Caco-2 (cell line): ENCODE results near the gene LMX1B. TPM values are rescaled to one million over a fixed set of nuclear protein-coding genes. Genes with fewer than 3 reads are reported as not detected.

Experiments used
- BruUV-seq: library from RNA; stranded (reverse); fragments of 400-500 nt; replicated peaks from 2 replicates; lab custom pipeline; 2021; lab: Mats Ljungman, UMichigan
- CTCF ChIA-PET: fragments of 300-600 bp; sonication (Branson Sonifier 250); formaldehyde crosslinking; loops from one replicate; lab custom pipeline; 2022; ENCODE audit warnings: antibody characterized with exemption; lab: Charles Lee
- POLR2A ChIA-PET: fragments of 300-600 bp; sonication (Branson Sonifier 250); formaldehyde crosslinking; loops from one replicate; lab custom pipeline; 2022; ENCODE audit warnings: antibody characterized with exemption; lab: Charles Lee
- DNase-seq, 2 experiments: peaks; one replicate each; pipeline versions ENCODE4 v3.0.0 to v3.0.0-alpha.2; 2020 to 2022
- H3K27me3 ChIP-seq: replicated peaks from 2 replicates; pipeline ENCODE4 v1.6.0; 2011; ENCODE audit warnings: low read length; ENCODE audit not compliant: control insufficient read depth, insufficient read depth
- H3K36me3 ChIP-seq: 2 replicates; pipeline ENCODE4 v1.5.1; 2011; ENCODE audit warnings: low read length; ENCODE audit not compliant: control insufficient read depth, insufficient read depth
- H3K4me1 ChIP-seq: fragments of 250-450 bp; sonication (Bioruptor Pico); 2 replicates; pipeline ENCODE4 v1.5.1; 2020; ENCODE audit warnings: mild to moderate bottlenecking
- H3K4me3 ChIP-seq: 2 replicates; pipeline ENCODE4 v1.5.1; 2011; ENCODE audit warnings: low read depth, mild to moderate bottlenecking, control low read depth, low read length
- H3K9me3 ChIP-seq: fragments of 250-450 bp; sonication (Bioruptor Pico); 2 replicates; pipeline ENCODE4 v1.5.1; 2020; ENCODE audit warnings: mild to moderate bottlenecking, moderate library complexity
- H3K27ac Mint-ChIP-seq: one replicate; pipeline ENCODE4 v1.8.0; 2022; ENCODE audit warnings: mixed read lengths; ENCODE audit not compliant: unreplicated experiment
- H3K27me3 Mint-ChIP-seq: one replicate; pipeline ENCODE4 v1.8.0; 2022; ENCODE audit warnings: mixed read lengths; ENCODE audit not compliant: insufficient read depth, unreplicated experiment
- H3K36me3 Mint-ChIP-seq: one replicate; pipeline ENCODE4 v1.8.0; 2022; ENCODE audit warnings: mild to moderate bottlenecking, mixed read lengths; ENCODE audit not compliant: insufficient read depth, unreplicated experiment
- H3K4me1 Mint-ChIP-seq: one replicate; pipeline ENCODE4 v1.8.0; 2022; ENCODE audit warnings: low read depth, mixed read lengths; ENCODE audit not compliant: unreplicated experiment
- H3K4me3 Mint-ChIP-seq: one replicate; pipeline ENCODE4 v1.8.0; 2022; ENCODE audit warnings: mild to moderate bottlenecking, moderate library complexity, mixed read lengths; ENCODE audit not compliant: unreplicated experiment
- H3K9me3 Mint-ChIP-seq: one replicate; pipeline ENCODE4 v1.8.0; 2022; ENCODE audit warnings: mixed read lengths; ENCODE audit not compliant: unreplicated experiment
- intact Hi-C: fragments of 100-400 bp; cut with micrococcal nuclease; formaldehyde crosslinking; loops from one replicate; pipeline ENCODE4 v1.10.0; 2022; ENCODE audit not compliant: unreplicated experiment
- total RNA-seq: library from RNA; stranded (reverse); gene quantifications from 2 replicates; pipeline ENCODE4 v1.2.3, GENCODE V29; 2022
- TF ChIP-seq, protein P1 (sequence below), 2 experiments: fragments of 200-600 bp in 1 of 2; IDR thresholded peaks; 1 replicate in 1 of 2; 2 replicates in 1 of 2; pipeline versions ENCODE4 v1.5.1 to v1.8.0; 2011 to 2022; ENCODE audit warnings: antibody characterized with exemption in 1 of 2, control low read depth in 1 of 2, inconsistent platforms in 1 of 2, low read depth in 1 of 2, low read length in 1 of 2, mild to moderate bottlenecking in 1 of 2, moderate library complexity in 1 of 2; ENCODE audit not compliant: insufficient read depth in 1 of 2, severe bottlenecking in 1 of 2, unreplicated experiment in 1 of 2

LMX1B gene
- total RNA-seq, 1 experiment from 2014 or later = 17.0 TPM

DNA sequence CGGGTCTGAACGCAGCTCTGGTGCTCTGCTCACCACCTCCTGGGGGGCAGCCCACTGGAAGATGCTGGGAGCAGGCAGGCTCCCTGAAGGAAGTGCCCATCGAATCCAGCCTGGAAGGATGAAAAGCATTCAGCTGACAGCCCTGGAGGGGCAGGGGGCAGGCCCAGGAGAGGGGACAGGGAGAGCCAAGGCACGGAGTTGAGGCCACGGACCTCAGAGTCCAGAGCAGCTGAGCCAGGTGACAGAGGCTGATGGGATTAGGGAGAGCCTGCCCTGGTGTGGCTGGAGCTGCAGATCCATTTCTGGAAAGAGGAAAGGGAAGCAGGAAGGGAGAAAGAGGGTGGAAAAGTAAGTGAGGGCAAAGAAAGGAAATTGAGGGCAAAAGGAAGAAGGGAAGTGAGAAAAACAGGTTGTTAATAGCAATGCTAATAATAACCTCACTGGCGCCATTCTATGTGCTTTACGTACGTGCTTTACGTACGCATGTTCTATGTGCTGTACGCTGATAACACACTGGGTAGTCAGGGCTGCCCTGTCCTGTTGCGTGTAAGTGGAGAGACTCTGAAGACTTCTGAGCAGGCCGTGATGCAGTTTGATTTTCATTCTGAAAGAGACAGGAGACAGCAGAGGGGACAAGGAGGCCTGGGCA, 52.6 kb downstream of the LMX1B start:
- no peaks in the 10 kb centered on the region for H3K27me3 Mint-ChIP-seq
- peaks cover 25% of the 10 kb centered on the region for H3K4me1 ChIP-seq
- intact Hi-C loops = no loop called here
- H3K36me3 Mint-ChIP-seq = no peaks in the 10 kb centered on the region
- CTCF ChIA-PET = no interaction called here
- H3K36me3 ChIP-seq = no peaks in the 10 kb centered on the region; the same call in 1 of the 2 replicates
- H3K27ac Mint-ChIP-seq = no peak overlapping the region
- H3K4me3 ChIP-seq = no peak overlapping the region
- no peak overlapping the region for H3K4me3 Mint-ChIP-seq
- BruUV-seq = no TSS peak
- TF ChIP-seq, protein P1, sequence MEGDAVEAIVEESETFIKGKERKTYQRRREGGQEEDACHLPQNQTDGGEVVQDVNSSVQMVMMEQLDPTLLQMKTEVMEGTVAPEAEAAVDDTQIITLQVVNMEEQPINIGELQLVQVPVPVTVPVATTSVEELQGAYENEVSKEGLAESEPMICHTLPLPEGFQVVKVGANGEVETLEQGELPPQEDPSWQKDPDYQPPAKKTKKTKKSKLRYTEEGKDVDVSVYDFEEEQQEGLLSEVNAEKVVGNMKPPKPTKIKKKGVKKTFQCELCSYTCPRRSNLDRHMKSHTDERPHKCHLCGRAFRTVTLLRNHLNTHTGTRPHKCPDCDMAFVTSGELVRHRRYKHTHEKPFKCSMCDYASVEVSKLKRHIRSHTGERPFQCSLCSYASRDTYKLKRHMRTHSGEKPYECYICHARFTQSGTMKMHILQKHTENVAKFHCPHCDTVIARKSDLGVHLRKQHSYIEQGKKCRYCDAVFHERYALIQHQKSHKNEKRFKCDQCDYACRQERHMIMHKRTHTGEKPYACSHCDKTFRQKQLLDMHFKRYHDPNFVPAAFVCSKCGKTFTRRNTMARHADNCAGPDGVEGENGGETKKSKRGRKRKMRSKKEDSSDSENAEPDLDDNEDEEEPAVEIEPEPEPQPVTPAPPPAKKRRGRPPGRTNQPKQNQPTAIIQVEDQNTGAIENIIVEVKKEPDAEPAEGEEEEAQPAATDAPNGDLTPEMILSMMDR (IDR thresholded peaks at IDR 0.05; ENCODE audit: insufficient read depth in 1 of 2, low read depth in 1 of 2, low read length in 1 of 2, severe bottlenecking in 1 of 2, unreplicated experiment in 1 of 2) = no peak
- no peaks in the 10 kb centered on the region for H3K27me3 ChIP-seq
- DNase-seq = no peak
- POLR2A ChIA-PET = no interaction called here
- H3K4me1 Mint-ChIP-seq = no peaks in the 10 kb centered on the region
- H3K9me3 ChIP-seq = no peaks in the 10 kb centered on the region
- H3K9me3 Mint-ChIP-seq = no peaks in the 10 kb centered on the region

DNA sequence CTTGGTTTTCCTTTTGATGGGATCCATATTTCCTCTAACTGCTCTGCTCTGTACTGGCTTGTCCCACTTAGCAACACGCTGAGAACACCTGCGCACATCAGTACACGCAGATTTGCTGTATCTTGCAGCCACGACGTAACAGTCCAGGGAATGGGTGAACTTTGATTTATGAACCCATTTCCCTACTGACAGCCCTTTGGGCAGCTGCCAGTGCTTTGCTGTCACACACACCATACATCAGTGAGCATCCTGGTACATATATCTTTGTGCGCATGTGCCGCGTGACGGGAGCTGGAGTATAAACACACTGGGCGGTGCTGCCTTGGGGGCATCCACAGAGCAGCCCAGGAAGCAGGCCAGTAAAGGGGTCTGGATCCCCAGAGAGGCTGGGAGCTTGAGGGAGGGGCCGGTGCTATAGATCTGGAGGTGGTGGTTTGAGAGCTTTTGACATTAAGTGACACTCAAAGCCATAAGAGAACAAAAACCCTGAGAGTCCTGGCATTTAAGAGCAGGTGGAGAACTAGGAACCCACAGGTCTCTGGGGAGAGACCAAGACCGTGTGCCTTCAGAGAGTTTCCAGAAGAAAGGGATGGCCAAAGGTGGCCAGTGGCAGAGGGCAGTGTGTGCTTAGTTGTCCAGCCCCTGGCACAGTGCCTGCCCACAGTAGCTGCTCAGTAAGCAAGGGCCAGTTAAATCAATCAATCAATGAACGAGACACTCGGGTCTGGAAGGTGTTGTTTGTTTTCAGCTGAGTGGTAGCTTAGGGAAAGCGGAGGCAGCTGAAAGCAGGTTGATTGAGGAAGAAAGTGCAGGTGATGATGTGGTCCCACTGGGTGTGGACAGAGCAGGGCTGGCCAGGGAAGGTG, 53.7 kb downstream of the LMX1B start:
- Mint-ChIP-seq H3K4me3 (no peak overlapping the region), H3K4me1 (no peaks in the 10 kb centered on the region), H3K9me3 (no peaks in the 10 kb centered on the region), H3K36me3 (no peaks in the 10 kb centered on the region), H3K27ac (no peak overlapping the region), H3K27me3 (no peaks in the 10 kb centered on the region)
- peaks cover 25% of the 10 kb centered on the region for H3K4me1 ChIP-seq
- no peaks in the 10 kb centered on the region; the same call in 1 of the 2 replicates for H3K36me3 ChIP-seq
- no TSS peak for BruUV-seq
- H3K9me3 ChIP-seq = no peaks in the 10 kb centered on the region
- POLR2A ChIA-PET = no interaction called here
- no peak overlapping the region for H3K4me3 ChIP-seq
- CTCF ChIA-PET = no interaction called here
- TF ChIP-seq, protein P1 (IDR thresholded peaks at IDR 0.05; ENCODE audit: insufficient read depth in 1 of 2, low read depth in 1 of 2, low read length in 1 of 2, severe bottlenecking in 1 of 2, unreplicated experiment in 1 of 2) = no peak
- intact Hi-C loops = no loop called here
- no peak for DNase-seq
- no peaks in the 10 kb centered on the region for H3K27me3 ChIP-seq

DNA sequence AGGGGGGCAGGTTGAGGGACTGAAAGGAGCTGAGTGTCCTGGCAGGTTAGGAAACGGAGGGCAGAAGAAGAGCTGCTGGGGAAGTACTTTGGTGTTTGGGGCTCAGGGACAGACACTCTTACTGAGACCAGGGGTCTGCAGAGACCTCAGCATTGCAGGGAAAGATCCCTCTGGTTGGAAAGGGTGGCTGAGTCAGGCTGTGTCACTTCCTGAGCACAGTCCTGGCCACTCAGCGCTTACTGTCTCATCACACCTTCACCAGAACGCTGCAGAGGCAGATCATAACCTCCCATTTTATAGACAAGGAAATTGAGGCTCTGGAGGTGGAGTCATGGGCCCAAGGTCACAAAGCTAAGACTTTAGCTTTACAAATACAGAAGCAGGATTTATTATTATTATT, 54.3 kb downstream of the LMX1B start:
- H3K4me1 Mint-ChIP-seq = peaks cover 1% of the 10 kb centered on the region
- no peaks in the 10 kb centered on the region for H3K27me3 Mint-ChIP-seq
- H3K4me3 Mint-ChIP-seq = no peak overlapping the region
- no peak overlapping the region for H3K27ac Mint-ChIP-seq
- Histone ChIP-seq H3K4me1 (peaks cover 27% of the 10 kb centered on the region), H3K27me3 (no peaks in the 10 kb centered on the region), H3K9me3 (no peaks in the 10 kb centered on the region), H3K4me3 (no peak overlapping the region), H3K36me3 (no peaks in the 10 kb centered on the region)
- H3K9me3 Mint-ChIP-seq = no peaks in the 10 kb centered on the region
- TF ChIP-seq, protein P1 (IDR thresholded peaks at IDR 0.05; ENCODE audit: insufficient read depth in 1 of 2, low read depth in 1 of 2, low read length in 1 of 2, severe bottlenecking in 1 of 2, unreplicated experiment in 1 of 2) = no peak
- intact Hi-C loops = no loop called here
- H3K36me3 Mint-ChIP-seq = no peaks in the 10 kb centered on the region
- BruUV-seq = no TSS peak
- POLR2A ChIA-PET = no interaction called here
- DNase-seq = no peak
- CTCF ChIA-PET = no interaction called here
